ENCODE data around the gene FADD. TPM values are rescaled to one million over a fixed set of nuclear protein-coding genes. Genes with fewer than 3 reads are reported as not detected.

The FADD gene
- polyA plus RNA-seq, 1 donor (not counting 4 experiments of a cell fraction or from before 2014, with no cell fraction given), result 33.7 TPM

DNA sequence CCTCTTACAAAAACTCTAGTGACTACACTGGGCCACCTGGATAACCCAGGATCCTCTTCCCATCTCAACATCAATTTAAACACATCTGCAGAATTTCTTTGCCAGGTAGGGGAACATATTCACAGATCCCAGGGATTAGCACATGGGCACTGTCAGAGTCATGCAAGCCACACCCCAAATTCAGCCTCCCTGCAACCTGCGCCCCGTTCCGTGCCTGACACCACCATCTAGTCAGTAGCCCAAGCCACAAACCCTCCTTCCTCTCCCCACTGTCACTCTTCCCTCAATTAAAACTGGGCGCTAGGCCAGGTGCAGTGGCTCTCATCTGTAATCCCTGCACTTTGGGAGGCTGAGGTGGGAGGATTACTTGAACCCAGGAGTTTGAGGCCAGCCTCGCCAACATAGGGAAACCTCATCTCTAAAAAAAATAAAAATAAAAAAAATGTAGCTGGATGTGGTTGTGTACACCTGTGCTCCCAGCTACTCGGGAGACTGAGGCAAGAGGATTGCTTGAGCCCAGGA is 6.4 kb downstream of the FADD start:
- Histone ChIP-seq H4K20me1 (ENCODE audit: control insufficient read depth, extremely low read depth, insufficient read depth, low read length) (peaks cover 23% of the 10 kb centered on the region), H3K27ac (ENCODE audit: control insufficient read depth, insufficient read depth, low read length) (no peak overlapping the region), H3K4me1 (ENCODE audit: control insufficient read depth, extremely low read depth, insufficient read depth, low read length) (peaks cover 11% of the 10 kb centered on the region), H3K9me1 (ENCODE audit: control insufficient read depth, extremely low read depth, insufficient read depth, low read length) (peaks cover 4% of the 10 kb centered on the region), H2AFZ (ENCODE audit: control insufficient read depth, low read length) (no peak overlapping the region), H3K36me3 (ENCODE audit: control insufficient read depth in 2 of 2, extremely low read depth in 1 of 2, insufficient read depth in 2 of 2, low read length in 2 of 2) (peaks cover 12 to 26% of the 10 kb centered on the region in 2 experiments), H3K9ac (ENCODE audit: control insufficient read depth, extremely low read depth, insufficient read depth, low read length) (no peak overlapping the region), H3K4me3 (ENCODE audit: control insufficient read depth in 2 of 3, extremely low read depth in 1 of 3, insufficient read depth in 2 of 3, low read depth in 1 of 3, low read length in 3 of 3) (no peak overlapping the region), H3K9me3 (ENCODE audit: control insufficient read depth, low read depth, low read length) (no peaks in the 10 kb centered on the region), H3K27me3 (ENCODE audit: control insufficient read depth, extremely low read depth, insufficient read depth, low read length) (no peaks in the 10 kb centered on the region), H3K79me2 (ENCODE audit: control insufficient read depth, insufficient read depth, low read length) (peaks cover 34% of the 10 kb centered on the region), H3K4me2 (ENCODE audit: control insufficient read depth, extremely low read depth, insufficient read depth, low read depth, low read length) (no peak overlapping the region)
- FAIRE-seq, result no peak
- DNase-seq (ENCODE audit: low read depth, low spot score), result no peak
- dilution Hi-C loops (cut with MboI; ENCODE audit: extremely low pct_ligation_motif_present, low sequenced_read_pairs), result no loop called here
- TF ChIP-seq EZH2 (IDR thresholded peaks at IDR 0.05; ENCODE audit: low read length), result no peak
- TF ChIP-seq, protein P1, sequence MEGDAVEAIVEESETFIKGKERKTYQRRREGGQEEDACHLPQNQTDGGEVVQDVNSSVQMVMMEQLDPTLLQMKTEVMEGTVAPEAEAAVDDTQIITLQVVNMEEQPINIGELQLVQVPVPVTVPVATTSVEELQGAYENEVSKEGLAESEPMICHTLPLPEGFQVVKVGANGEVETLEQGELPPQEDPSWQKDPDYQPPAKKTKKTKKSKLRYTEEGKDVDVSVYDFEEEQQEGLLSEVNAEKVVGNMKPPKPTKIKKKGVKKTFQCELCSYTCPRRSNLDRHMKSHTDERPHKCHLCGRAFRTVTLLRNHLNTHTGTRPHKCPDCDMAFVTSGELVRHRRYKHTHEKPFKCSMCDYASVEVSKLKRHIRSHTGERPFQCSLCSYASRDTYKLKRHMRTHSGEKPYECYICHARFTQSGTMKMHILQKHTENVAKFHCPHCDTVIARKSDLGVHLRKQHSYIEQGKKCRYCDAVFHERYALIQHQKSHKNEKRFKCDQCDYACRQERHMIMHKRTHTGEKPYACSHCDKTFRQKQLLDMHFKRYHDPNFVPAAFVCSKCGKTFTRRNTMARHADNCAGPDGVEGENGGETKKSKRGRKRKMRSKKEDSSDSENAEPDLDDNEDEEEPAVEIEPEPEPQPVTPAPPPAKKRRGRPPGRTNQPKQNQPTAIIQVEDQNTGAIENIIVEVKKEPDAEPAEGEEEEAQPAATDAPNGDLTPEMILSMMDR (optimal IDR thresholded peaks at IDR 0.05 in 1 of 3, IDR thresholded peaks at IDR 0.05 in 1 of 3, conservative IDR thresholded peaks at IDR 0.05 in 1 of 3; ENCODE audit: extremely low read depth in 1 of 3, insufficient read depth in 2 of 3, low read length in 3 of 3), result no peak

GRCh38 chr11:70210051-70210501 is 7.0 kb downstream of the FADD start:
- peaks cover 28% of the 10 kb centered on the region for H3K79me2 ChIP-seq (ENCODE audit: control insufficient read depth, insufficient read depth, low read length)
- no peak overlapping the region for H3K4me3 ChIP-seq (ENCODE audit: control insufficient read depth in 2 of 3, extremely low read depth in 1 of 3, insufficient read depth in 2 of 3, low read depth in 1 of 3, low read length in 3 of 3)
- no peaks in the 10 kb centered on the region for H3K27me3 ChIP-seq (ENCODE audit: control insufficient read depth, extremely low read depth, insufficient read depth, low read length)
- TF ChIP-seq, protein P1 (optimal IDR thresholded peaks at IDR 0.05 in 1 of 3, IDR thresholded peaks at IDR 0.05 in 1 of 3, conservative IDR thresholded peaks at IDR 0.05 in 1 of 3; ENCODE audit: extremely low read depth in 1 of 3, insufficient read depth in 2 of 3, low read length in 3 of 3), result no peak
- TF ChIP-seq EZH2 (IDR thresholded peaks at IDR 0.05; ENCODE audit: low read length), result no peak
- H2AFZ ChIP-seq (ENCODE audit: control insufficient read depth, low read length), result no peak overlapping the region
- no peak for FAIRE-seq
- no peak overlapping the region for H3K9ac ChIP-seq (ENCODE audit: control insufficient read depth, extremely low read depth, insufficient read depth, low read length)
- no peak overlapping the region for H3K4me2 ChIP-seq (ENCODE audit: control insufficient read depth, extremely low read depth, insufficient read depth, low read depth, low read length)
- dilution Hi-C loops (cut with MboI; ENCODE audit: extremely low pct_ligation_motif_present, low sequenced_read_pairs), result no loop called here
- H3K27ac ChIP-seq (ENCODE audit: control insufficient read depth, insufficient read depth, low read length), result no peak overlapping the region
- H3K9me3 ChIP-seq (ENCODE audit: control insufficient read depth, low read depth, low read length), result no peaks in the 10 kb centered on the region
- H3K36me3 ChIP-seq (ENCODE audit: control insufficient read depth in 2 of 2, extremely low read depth in 1 of 2, insufficient read depth in 2 of 2, low read length in 2 of 2), result peaks cover 12 to 20% of the 10 kb centered on the region in 2 experiments
- no peak for DNase-seq (ENCODE audit: low read depth, low spot score)
- H3K4me1 ChIP-seq (ENCODE audit: control insufficient read depth, extremely low read depth, insufficient read depth, low read length), result peaks cover 5% of the 10 kb centered on the region
- H3K9me1 ChIP-seq (ENCODE audit: control insufficient read depth, extremely low read depth, insufficient read depth, low read length), result peaks cover 4% of the 10 kb centered on the region
- H4K20me1 ChIP-seq (ENCODE audit: control insufficient read depth, extremely low read depth, insufficient read depth, low read length), result peaks cover 19% of the 10 kb centered on the region

Measured in keratinocyte (primary cell).